Stromal cell of bone marrow (primary cell): ENCODE measurements around the gene PCSK5.
"Not testable (repeated sequence)": the region's sequence is repeated elsewhere in the genome, so short reads cannot be mapped to it uniquely, and the experiment has no call there.

Experiments used
- DNase-seq: peaks from one replicate; pipeline ENCODE4 v3.0.0-alpha.2; 2012; ENCODE audit warnings: low read depth

PCSK5 gene

GRCh38 chr9:75889977-75890471 lies 449 bp upstream of the PCSK5 start:
- DNase-seq: peak; percentile 53

- peak; percentile 12 for DNase-seq
Measured at GRCh38 chr9:75891277-75891741, 836 bp downstream of the PCSK5 start.

- DNase-seq: no peak
Measured at GRCh38 chr9:75891771-75892215, 1.3 kb downstream of the PCSK5 start.

- DNase-seq: no peak
Measured at GRCh38 chr9:75892216-75892911, 1.9 kb downstream of the PCSK5 start.

- DNase-seq: no peak
Measured at GRCh38 chr9:75893106-75893505, 2.6 kb downstream of the PCSK5 start.

- DNase-seq: no peak
Measured at GRCh38 chr9:75894566-75894965, 4.1 kb downstream of the PCSK5 start.

- DNase-seq: no peak
Measured at GRCh38 chr9:75895112-75895511, 4.6 kb downstream of the PCSK5 start.

GRCh38 chr9:75896193-75896592 lies 5.7 kb downstream of the PCSK5 start:
- DNase-seq: no peak

GRCh38 chr9:75900893-75901524 lies 10.5 kb downstream of the PCSK5 start:
- not testable (repeated sequence) for DNase-seq

GRCh38 chr9:75903785-75904360 lies 13.4 kb downstream of the PCSK5 start:
- peak; percentile 31 for DNase-seq

GRCh38 chr9:75904364-75904763 lies 13.9 kb downstream of the PCSK5 start:
- no peak for DNase-seq

- DNase-seq: no peak
Measured at GRCh38 chr9:75906531-75906930, 16.1 kb downstream of the PCSK5 start.

GRCh38 chr9:75907329-75907728 lies 16.9 kb downstream of the PCSK5 start:
- no peak for DNase-seq

- no peak for DNase-seq
Measured at GRCh38 chr9:75907923-75908322, 17.4 kb downstream of the PCSK5 start.

GRCh38 chr9:75909776-75910175 lies 19.3 kb downstream of the PCSK5 start:
- DNase-seq: no peak

GRCh38 chr9:75910731-75911130 lies 20.3 kb downstream of the PCSK5 start:
- DNase-seq: no peak

- no peak for DNase-seq
Measured at GRCh38 chr9:75911390-75911789, 20.9 kb downstream of the PCSK5 start.

GRCh38 chr9:75912951-75913350 lies 22.5 kb downstream of the PCSK5 start:
- DNase-seq: no peak

- DNase-seq: no peak
Measured at GRCh38 chr9:75914002-75914401, 23.5 kb downstream of the PCSK5 start.

GRCh38 chr9:75914883-75915452 lies 24.5 kb downstream of the PCSK5 start:
- no peak for DNase-seq

GRCh38 chr9:75918154-75918553 lies 27.7 kb downstream of the PCSK5 start:
- DNase-seq: no peak

- no peak for DNase-seq
Measured at GRCh38 chr9:75918909-75919308, 28.4 kb downstream of the PCSK5 start.
